ENCODE results near the gene POU2F1. TPM values are rescaled to one million over a fixed set of nuclear protein-coding genes. Genes with fewer than 3 reads are reported as not detected.

The POU2F1 gene
- total and polyA plus RNA-seq, 9 donors = 3.9 to 24.6 (median 17.0) TPM

- Histone ChIP-seq H3K27me3 (no peaks in the 10 kb centered on the region), H3K9me3 (no peaks in the 10 kb centered on the region), H3K4me3 (no peak overlapping the region), H3K27ac (no peak overlapping the region), H3K4me1 (ENCODE audit: insufficient read depth) (no peaks in the 10 kb centered on the region), H3K36me3 (no peaks in the 10 kb centered on the region)
- DNase-seq = no peak
- intact Hi-C loops (cut with DNase I) = no loop called here
- no peak for TF ChIP-seq POLR2A (IDR thresholded peaks at IDR 0.05)
- TF ChIP-seq, protein P1, sequence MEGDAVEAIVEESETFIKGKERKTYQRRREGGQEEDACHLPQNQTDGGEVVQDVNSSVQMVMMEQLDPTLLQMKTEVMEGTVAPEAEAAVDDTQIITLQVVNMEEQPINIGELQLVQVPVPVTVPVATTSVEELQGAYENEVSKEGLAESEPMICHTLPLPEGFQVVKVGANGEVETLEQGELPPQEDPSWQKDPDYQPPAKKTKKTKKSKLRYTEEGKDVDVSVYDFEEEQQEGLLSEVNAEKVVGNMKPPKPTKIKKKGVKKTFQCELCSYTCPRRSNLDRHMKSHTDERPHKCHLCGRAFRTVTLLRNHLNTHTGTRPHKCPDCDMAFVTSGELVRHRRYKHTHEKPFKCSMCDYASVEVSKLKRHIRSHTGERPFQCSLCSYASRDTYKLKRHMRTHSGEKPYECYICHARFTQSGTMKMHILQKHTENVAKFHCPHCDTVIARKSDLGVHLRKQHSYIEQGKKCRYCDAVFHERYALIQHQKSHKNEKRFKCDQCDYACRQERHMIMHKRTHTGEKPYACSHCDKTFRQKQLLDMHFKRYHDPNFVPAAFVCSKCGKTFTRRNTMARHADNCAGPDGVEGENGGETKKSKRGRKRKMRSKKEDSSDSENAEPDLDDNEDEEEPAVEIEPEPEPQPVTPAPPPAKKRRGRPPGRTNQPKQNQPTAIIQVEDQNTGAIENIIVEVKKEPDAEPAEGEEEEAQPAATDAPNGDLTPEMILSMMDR (IDR thresholded peaks at IDR 0.05) = no peak
- no peak for TF ChIP-seq EP300 (IDR thresholded peaks at IDR 0.05)
- 70 to 73% (median 70%) methylated on average over 10 of the region's 10 CpGs for WGBS, 3 donors
Observed at GRCh38 chr1:167344615-167345385, 124.1 kb downstream of the POU2F1 start.

GRCh38 chr1:167345386-167345733 lies 124.7 kb downstream of the POU2F1 start:
- H3K36me3 ChIP-seq = no peaks in the 10 kb centered on the region

GRCh38 chr1:167357305-167357704 lies 136.6 kb downstream of the POU2F1 start:
- no peak overlapping the region for H3K4me3 ChIP-seq
- WGBS, 3 donors = 82 to 94% (median 89%) methylated on average over 6 of the region's 6 CpGs
- no peak overlapping the region for H3K27ac ChIP-seq
- no peaks in the 10 kb centered on the region for H3K9me3 ChIP-seq
- TF ChIP-seq POLR2A (IDR thresholded peaks at IDR 0.05) (no peak), EP300 (IDR thresholded peaks at IDR 0.05) (no peak)
- TF ChIP-seq, protein P1 (IDR thresholded peaks at IDR 0.05) = no peak
- DNase-seq = no peak
- H3K4me1 ChIP-seq (ENCODE audit: insufficient read depth) = no peaks in the 10 kb centered on the region
- H3K27me3 ChIP-seq = no peaks in the 10 kb centered on the region
- intact Hi-C loops (cut with DNase I) = no loop called here
- no peaks in the 10 kb centered on the region for H3K36me3 ChIP-seq

More at GRCh38 chr1:167345386-167345733, 124.7 kb downstream of the POU2F1 start:
- Histone ChIP-seq H3K9me3 (no peaks in the 10 kb centered on the region), H3K27me3 (no peaks in the 10 kb centered on the region), H3K4me3 (no peak overlapping the region), H3K4me1 (ENCODE audit: insufficient read depth) (no peaks in the 10 kb centered on the region), H3K27ac (no peak overlapping the region)
- intact Hi-C loops (cut with DNase I) = no loop called here
- 24 to 35% (median 35%) methylated on average over 1 of the region's 1 CpG for WGBS, 3 donors
- no peak for DNase-seq
- TF ChIP-seq, protein P1 (IDR thresholded peaks at IDR 0.05) = no peak
- TF ChIP-seq POLR2A (IDR thresholded peaks at IDR 0.05) (no peak), EP300 (IDR thresholded peaks at IDR 0.05) (no peak)

GRCh38 chr1:167359295-167359694 lies 138.6 kb downstream of the POU2F1 start:
- no peaks in the 10 kb centered on the region for H3K9me3 ChIP-seq
- 93 to 97% (median 93%) methylated on average over 4 of the region's 4 CpGs for WGBS, 3 donors

More at GRCh38 chr1:167359295-167359694, 138.6 kb downstream of the POU2F1 start:
- TF ChIP-seq, protein P1 (IDR thresholded peaks at IDR 0.05) = no peak
- Histone ChIP-seq H3K4me1 (ENCODE audit: insufficient read depth) (no peaks in the 10 kb centered on the region), H3K27me3 (no peaks in the 10 kb centered on the region), H3K36me3 (no peaks in the 10 kb centered on the region), H3K4me3 (no peak overlapping the region), H3K27ac (no peak overlapping the region)
- intact Hi-C loops (cut with DNase I) = no loop called here
- no peak for DNase-seq

All from ovary (tissue), 9 donors.